GM19240 (cell line): ENCODE measurements around the gene PACRG.

Experiments
- DNase-seq: peaks from one replicate; pipeline ENCODE4 v3.0.0; 2011; ENCODE audit warnings: low spot score; ENCODE audit not compliant: insufficient read length

PACRG gene

GRCh38 chr6:163197839-163198238 is 470.1 kb downstream of the PACRG start:
- no peak for DNase-seq

- no peak for DNase-seq
These were observed 470.6 kb downstream of the PACRG start for GRCh38 chr6:163198396-163198795.

GRCh38 chr6:163199371-163199770 is 471.6 kb downstream of the PACRG start:
- DNase-seq = no peak

GRCh38 chr6:163200289-163200688 is 472.5 kb downstream of the PACRG start:
- no peak for DNase-seq

GRCh38 chr6:163200694-163201093 is 472.9 kb downstream of the PACRG start:
- DNase-seq = no peak

GRCh38 chr6:163201855-163202254 is 474.1 kb downstream of the PACRG start:
- DNase-seq = no peak

GRCh38 chr6:163206196-163206595 is 478.4 kb downstream of the PACRG start:
- DNase-seq = no peak

GRCh38 chr6:163207431-163208383 is 479.9 kb downstream of the PACRG start:
- no peak for DNase-seq

- DNase-seq = no peak
These were observed 481.2 kb downstream of the PACRG start for GRCh38 chr6:163209005-163209404.

GRCh38 chr6:163212123-163212522 is 484.3 kb downstream of the PACRG start:
- no peak for DNase-seq

- no peak for DNase-seq
These were observed 486.5 kb downstream of the PACRG start for GRCh38 chr6:163214259-163214658.

GRCh38 chr6:163218361-163218894 is 490.7 kb downstream of the PACRG start:
- DNase-seq = no peak

- DNase-seq = no peak
These were observed 498.5 kb downstream of the PACRG start for GRCh38 chr6:163226181-163226835.

- DNase-seq = no peak
These were observed 499.2 kb downstream of the PACRG start for GRCh38 chr6:163226836-163227485.

- no peak for DNase-seq
These were observed 500.3 kb downstream of the PACRG start for GRCh38 chr6:163228041-163228440.

- DNase-seq = no peak
These were observed 501.3 kb downstream of the PACRG start for GRCh38 chr6:163229050-163229449.

- DNase-seq = no peak
These were observed 503.1 kb downstream of the PACRG start for GRCh38 chr6:163230901-163231300.

- no peak for DNase-seq
These were observed 503.7 kb downstream of the PACRG start for GRCh38 chr6:163231356-163232014.

GRCh38 chr6:163232015-163232523 is 504.3 kb downstream of the PACRG start:
- no peak for DNase-seq

- DNase-seq = no peak
These were observed 504.9 kb downstream of the PACRG start for GRCh38 chr6:163232649-163233048.

- no peak for DNase-seq
These were observed 509.3 kb downstream of the PACRG start for GRCh38 chr6:163237110-163237509.
